ENCODE measurements around the gene RASA3.
"Not testable (repeated sequence)": the region's sequence is repeated elsewhere in the genome, so short reads cannot be mapped to it uniquely, and the experiment has no call there.

Gene RASA3

GRCh38 chr13:114164681-114165429, 32.4 kb upstream of the RASA3 start:
- Histone ChIP-seq H3K4me1 (ENCODE audit: control insufficient read depth in 1 of 2, insufficient read depth in 1 of 2, low read depth in 1 of 2, low read length in 1 of 2) (peaks cover 11 to 13% of the 10 kb centered on the region in 2 experiments), H3K27ac (no peak overlapping the region), H3K9me3 (no peaks in the 10 kb centered on the region), H3K36me3 (no peaks in the 10 kb centered on the region), H3K27me3 (peaks cover 49% of the 10 kb centered on the region), H3K4me3 (ENCODE audit: low read depth in 1 of 2, low read length in 1 of 2) (no peak overlapping the region)
- TF ChIP-seq CTCF (IDR thresholded peaks at IDR 0.05), result no peak

DNA sequence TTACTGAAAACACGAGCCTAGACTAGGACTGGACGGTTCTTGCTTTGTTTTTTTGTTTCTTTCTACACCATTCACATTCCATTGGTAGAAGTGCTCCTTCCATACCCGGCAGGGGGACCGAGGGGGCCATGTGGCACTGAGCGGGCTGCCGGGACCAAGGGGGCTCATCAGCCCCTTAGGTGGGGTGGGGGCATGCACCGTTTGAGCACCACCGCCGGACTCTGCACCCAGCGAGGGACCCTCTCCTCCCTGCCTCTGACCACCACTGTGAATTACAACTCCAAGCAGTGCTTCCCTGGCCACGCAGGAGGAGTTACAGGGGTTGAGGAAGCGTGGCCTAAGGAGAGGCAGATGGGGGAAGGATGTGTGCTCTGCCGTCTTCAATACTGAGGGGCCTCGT, 31.6 kb upstream of the RASA3 start:
- TF ChIP-seq CTCF (IDR thresholded peaks at IDR 0.05), result no peak

GRCh38 chr13:114162533-114162922, 30.1 kb upstream of the RASA3 start:
- TF ChIP-seq CTCF (IDR thresholded peaks at IDR 0.05), result no peak
- Histone ChIP-seq H3K27me3 (peaks cover 46% of the 10 kb centered on the region), H3K4me3 (ENCODE audit: low read depth in 1 of 2, low read length in 1 of 2) (peak overlapping the region in 1 of 2 experiments; percentile 47), H3K36me3 (no peaks in the 10 kb centered on the region), H3K9me3 (no peaks in the 10 kb centered on the region), H3K27ac (no peak overlapping the region), H3K4me1 (ENCODE audit: control insufficient read depth in 1 of 2, insufficient read depth in 1 of 2, low read depth in 1 of 2, low read length in 1 of 2) (peaks cover 11 to 13% of the 10 kb centered on the region in 2 experiments)

More for the DNA sequence above, 31.6 kb upstream of the RASA3 start:
- H3K4me1 ChIP-seq (ENCODE audit: control insufficient read depth in 1 of 2, insufficient read depth in 1 of 2, low read depth in 1 of 2, low read length in 1 of 2), result peaks cover 11 to 13% of the 10 kb centered on the region in 2 experiments
- peaks cover 49% of the 10 kb centered on the region for H3K27me3 ChIP-seq
- no peak overlapping the region for H3K4me3 ChIP-seq (ENCODE audit: low read depth in 1 of 2, low read length in 1 of 2)
- H3K36me3 ChIP-seq, result no peaks in the 10 kb centered on the region
- H3K9me3 ChIP-seq, result no peaks in the 10 kb centered on the region
- H3K27ac ChIP-seq, result no peak overlapping the region

GRCh38 chr13:114161644-114162532, 29.5 kb upstream of the RASA3 start:
- no peaks in the 10 kb centered on the region for H3K36me3 ChIP-seq
- H3K9me3 ChIP-seq, result no peaks in the 10 kb centered on the region
- H3K4me3 ChIP-seq (ENCODE audit: low read depth in 1 of 2, low read length in 1 of 2), result peak overlapping the region; percentile 19 to 47
- TF ChIP-seq CTCF (IDR thresholded peaks at IDR 0.05), result no peak
- H3K27ac ChIP-seq, result peak overlapping the region; percentile 35
- peaks cover 11 to 13% of the 10 kb centered on the region in 2 experiments for H3K4me1 ChIP-seq (ENCODE audit: control insufficient read depth in 1 of 2, insufficient read depth in 1 of 2, low read depth in 1 of 2, low read length in 1 of 2)
- H3K27me3 ChIP-seq, result peaks cover 40% of the 10 kb centered on the region

DNA sequence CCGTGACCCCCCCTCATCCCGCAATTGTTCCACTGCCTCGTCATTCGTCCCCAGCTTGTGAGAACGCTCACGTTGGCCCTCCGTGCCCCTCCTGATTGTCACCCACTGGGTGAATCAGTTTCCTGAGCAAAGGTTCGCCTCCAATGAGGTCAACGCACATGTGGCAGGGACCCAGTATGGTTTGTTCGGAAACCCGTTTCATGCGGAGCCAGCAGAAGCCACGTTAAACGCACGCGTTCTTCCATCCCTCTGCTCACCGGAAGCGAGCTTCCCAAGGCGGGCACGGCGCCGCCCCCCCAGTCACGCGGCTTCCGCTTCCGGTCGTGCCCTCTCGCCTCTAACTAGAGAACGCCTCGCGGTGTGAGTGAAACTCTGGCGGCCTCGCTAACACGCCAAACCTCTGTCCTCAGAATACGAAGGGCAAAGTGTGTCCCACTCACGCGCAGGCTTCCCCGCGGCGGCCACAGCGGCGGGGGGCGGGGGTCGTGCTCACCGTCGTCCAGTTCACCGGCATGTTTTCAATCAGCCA, 28.7 kb upstream of the RASA3 start:
- Histone ChIP-seq H3K27me3 (peaks cover 32% of the 10 kb centered on the region), H3K9me3 (no peaks in the 10 kb centered on the region), H3K4me3 (ENCODE audit: low read depth in 1 of 2, low read length in 1 of 2) (no peak overlapping the region), H3K27ac (no peak overlapping the region), H3K4me1 (ENCODE audit: control insufficient read depth in 1 of 2, insufficient read depth in 1 of 2, low read depth in 1 of 2, low read length in 1 of 2) (peaks cover 11 to 13% of the 10 kb centered on the region in 2 experiments), H3K36me3 (no peaks in the 10 kb centered on the region)
- no peak for TF ChIP-seq CTCF (IDR thresholded peaks at IDR 0.05)

DNA sequence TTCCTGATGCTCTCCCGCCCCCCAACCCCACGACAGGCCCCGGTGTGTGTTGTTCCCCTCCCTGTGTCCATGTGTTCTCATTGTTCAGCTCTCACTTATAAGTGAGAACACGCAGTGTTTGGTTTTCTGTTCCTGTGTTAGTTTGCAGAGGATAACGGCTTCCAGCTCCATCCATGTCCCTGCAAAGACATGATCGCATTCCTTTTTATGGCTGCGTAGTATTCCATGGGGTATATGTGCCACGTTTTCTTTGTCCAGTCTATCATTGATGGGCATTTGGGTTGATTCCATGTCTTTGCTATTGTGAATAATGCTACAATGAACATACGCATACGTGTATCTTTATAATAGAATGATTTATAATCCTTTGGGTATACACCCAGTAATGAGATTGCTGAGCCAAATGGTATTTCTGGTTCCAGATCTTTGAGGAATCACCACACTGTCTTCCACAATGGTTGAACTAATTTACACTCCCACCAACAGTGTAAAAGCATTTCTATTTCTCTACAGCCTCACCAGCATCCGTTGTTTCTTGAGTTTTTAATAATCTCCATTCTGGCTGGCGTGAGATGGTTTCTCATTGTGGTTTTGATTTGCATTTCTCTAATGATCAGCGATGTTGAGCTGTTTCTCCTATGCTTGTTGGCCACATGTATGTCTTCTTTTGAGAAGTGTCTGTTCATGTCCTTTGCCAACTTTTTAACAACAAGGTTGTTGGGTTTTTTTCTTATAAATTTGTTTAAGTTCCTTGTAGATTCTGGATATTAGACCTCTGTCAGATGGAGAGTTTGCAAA, 26.6 kb upstream of the RASA3 start:
- not testable (repeated sequence) for H3K4me3 ChIP-seq (ENCODE audit: low read depth in 1 of 2, low read length in 1 of 2); H3K27ac ChIP-seq; H3K36me3 ChIP-seq; H3K9me3 ChIP-seq
- H3K4me1 ChIP-seq (ENCODE audit: control insufficient read depth in 1 of 2, insufficient read depth in 1 of 2, low read depth in 1 of 2, low read length in 1 of 2), result peaks cover 11 to 13% of the 10 kb centered on the region in 2 experiments
- peaks cover 24% of the 10 kb centered on the region for H3K27me3 ChIP-seq
